PFSK-1 (cell line): ENCODE data around the gene KCNQ1.

ENCODE experiments used
- POLR2AphosphoS5 ChIP-seq: IDR thresholded peaks from 2 replicates; pipeline ENCODE4 v1.6.1; 2012; ENCODE audit warnings: low read depth, mild to moderate bottlenecking, control low read depth, low read length, moderate library complexity
- SIN3A ChIP-seq: IDR thresholded peaks from 2 replicates; pipeline ENCODE4 v1.6.1; 2012; ENCODE audit warnings: mild to moderate bottlenecking, low read length, moderate library complexity, borderline replicate concordance; ENCODE audit not compliant: insufficient read depth
- TAF1 ChIP-seq: IDR thresholded peaks from 2 replicates; pipeline ENCODE4 v1.6.1; 2012; ENCODE audit warnings: low read length, control low read depth, borderline replicate concordance; ENCODE audit not compliant: insufficient read depth
- TF ChIP-seq, protein P1 (sequence below), 2 experiments: IDR thresholded peaks; 2 replicates each; pipeline versions ENCODE4 v1.6.1 to v1.8.0; 2011 to 2012; ENCODE audit warnings: low read depth in 2 of 2, low read length in 2 of 2, control low read depth in 1 of 2, inconsistent platforms in 1 of 2, mild to moderate bottlenecking in 1 of 2, moderate library complexity in 1 of 2; ENCODE audit not compliant: insufficient read depth in 1 of 2

DNA sequence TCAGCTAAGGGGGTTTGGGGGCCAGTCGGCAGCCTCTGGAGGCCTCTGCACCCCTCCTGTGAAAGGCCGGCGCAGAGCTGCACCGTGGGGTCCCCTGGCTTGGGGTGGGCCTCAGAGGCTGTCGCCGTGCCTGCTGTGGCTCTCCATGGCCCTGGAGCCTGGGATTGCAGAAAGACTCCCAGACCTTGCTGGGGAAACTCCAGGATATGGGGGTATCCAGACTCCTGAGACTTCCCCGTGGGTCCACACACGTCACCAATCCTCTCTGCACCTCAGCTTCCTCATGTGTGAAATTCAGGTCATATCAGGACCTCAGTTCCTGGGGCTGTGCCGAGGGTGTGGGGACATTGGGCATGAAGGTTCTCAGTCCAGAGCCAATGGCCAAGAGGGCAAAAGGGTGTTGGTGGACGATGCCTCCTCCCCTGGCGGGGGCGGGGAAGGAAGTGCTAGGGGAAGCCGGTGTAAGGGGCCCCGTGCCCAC lies 97.1 kb downstream of the KCNQ1 start:
- TF ChIP-seq, protein P1, sequence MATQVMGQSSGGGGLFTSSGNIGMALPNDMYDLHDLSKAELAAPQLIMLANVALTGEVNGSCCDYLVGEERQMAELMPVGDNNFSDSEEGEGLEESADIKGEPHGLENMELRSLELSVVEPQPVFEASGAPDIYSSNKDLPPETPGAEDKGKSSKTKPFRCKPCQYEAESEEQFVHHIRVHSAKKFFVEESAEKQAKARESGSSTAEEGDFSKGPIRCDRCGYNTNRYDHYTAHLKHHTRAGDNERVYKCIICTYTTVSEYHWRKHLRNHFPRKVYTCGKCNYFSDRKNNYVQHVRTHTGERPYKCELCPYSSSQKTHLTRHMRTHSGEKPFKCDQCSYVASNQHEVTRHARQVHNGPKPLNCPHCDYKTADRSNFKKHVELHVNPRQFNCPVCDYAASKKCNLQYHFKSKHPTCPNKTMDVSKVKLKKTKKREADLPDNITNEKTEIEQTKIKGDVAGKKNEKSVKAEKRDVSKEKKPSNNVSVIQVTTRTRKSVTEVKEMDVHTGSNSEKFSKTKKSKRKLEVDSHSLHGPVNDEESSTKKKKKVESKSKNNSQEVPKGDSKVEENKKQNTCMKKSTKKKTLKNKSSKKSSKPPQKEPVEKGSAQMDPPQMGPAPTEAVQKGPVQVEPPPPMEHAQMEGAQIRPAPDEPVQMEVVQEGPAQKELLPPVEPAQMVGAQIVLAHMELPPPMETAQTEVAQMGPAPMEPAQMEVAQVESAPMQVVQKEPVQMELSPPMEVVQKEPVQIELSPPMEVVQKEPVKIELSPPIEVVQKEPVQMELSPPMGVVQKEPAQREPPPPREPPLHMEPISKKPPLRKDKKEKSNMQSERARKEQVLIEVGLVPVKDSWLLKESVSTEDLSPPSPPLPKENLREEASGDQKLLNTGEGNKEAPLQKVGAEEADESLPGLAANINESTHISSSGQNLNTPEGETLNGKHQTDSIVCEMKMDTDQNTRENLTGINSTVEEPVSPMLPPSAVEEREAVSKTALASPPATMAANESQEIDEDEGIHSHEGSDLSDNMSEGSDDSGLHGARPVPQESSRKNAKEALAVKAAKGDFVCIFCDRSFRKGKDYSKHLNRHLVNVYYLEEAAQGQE (IDR thresholded peaks at IDR 0.05; ENCODE audit: insufficient read depth in 1 of 2, low read depth in 2 of 2, low read length in 2 of 2): no peak
- TF ChIP-seq POLR2AphosphoS5 (no peak), TAF1 (no peak), SIN3A (no peak)
